Fibroblast of skin of back (primary cell): ENCODE measurements around the gene SERPINC1.
"Not testable (repeated sequence)": the region's sequence is repeated elsewhere in the genome, so short reads cannot be mapped to it uniquely, and the experiment has no call there.

ENCODE experiments used
- DNase-seq: peaks from one replicate; pipeline ENCODE4 v3.0.0-alpha.2; 2013

Gene SERPINC1

GRCh38 chr1:173862769-173863223 lies 54.3 kb downstream of the SERPINC1 start:
- DNase-seq = no peak

DNA sequence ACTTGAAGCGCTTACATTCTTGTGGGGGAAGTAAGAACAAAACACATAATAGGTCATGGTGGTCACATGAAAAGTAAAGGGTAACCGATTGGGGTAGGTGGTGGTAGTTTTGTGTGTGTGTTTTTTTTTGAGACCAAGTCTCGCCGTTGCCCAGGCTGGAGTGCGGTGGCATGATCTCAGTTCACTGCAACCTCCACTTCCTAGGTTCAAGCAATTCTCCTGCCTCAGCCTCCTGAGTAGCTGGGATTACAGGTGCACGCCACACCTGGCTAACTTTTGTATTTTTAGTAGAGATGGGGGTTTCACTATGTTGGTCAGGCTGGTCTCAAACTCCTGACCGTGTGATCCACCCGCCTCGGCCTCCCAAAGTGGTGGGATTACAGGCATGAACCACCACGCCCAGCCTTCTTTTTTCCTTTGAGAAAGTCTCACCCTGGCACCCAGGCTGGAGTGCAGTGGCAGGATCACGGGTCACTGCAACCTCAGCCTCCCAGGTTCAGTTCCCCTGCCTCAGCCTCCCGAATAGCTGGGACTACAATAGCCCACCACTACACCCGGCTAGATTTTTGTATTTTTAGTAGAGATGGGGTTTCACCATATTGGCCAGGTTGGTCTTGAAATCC lies 54.9 kb downstream of the SERPINC1 start:
- DNase-seq = not testable (repeated sequence)

GRCh38 chr1:173861731-173862145 lies 55.4 kb downstream of the SERPINC1 start:
- no peak for DNase-seq

DNA sequence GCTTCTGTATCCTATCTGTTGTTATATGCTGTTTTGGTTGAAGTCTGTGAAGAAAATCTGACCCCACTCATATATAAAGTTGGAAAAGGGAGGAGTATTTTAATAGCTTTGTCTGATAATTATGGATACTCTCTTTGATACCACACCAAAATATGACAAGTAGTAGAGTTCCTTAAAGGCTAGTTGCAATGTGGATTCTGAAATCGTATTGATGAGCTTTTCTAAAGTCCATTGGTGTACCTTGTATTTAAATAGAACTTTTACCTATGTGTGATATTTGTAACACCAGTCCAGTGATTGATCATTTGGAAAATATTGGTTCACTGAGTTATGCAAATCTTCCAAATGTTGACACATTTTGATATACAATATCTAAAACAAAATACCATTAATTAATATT lies 57.1 kb downstream of the SERPINC1 start:
- DNase-seq = no peak

GRCh38 chr1:173859547-173859946 lies 57.6 kb downstream of the SERPINC1 start:
- DNase-seq = not testable (repeated sequence)

- DNase-seq = no peak
Observed at GRCh38 chr1:173857363-173857917, 59.7 kb downstream of the SERPINC1 start.

DNA sequence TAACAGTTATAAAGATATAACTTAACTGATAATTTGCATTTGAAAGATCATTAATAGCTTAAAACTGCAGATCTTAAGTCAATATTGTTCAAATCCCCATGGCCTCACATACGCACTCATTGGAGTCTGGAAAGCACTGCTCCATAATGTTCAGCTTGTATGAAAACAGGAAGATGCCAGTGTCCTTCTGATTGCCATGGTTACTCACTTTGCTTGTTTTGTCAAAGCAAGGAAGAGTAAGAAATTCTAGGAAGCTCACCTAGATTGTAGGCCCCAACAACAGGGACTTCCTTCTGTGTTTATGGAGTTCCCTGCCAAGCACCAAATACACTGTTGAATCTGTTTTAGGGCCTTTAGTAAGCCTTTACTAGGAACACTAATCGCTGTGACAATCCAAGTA lies 60.2 kb downstream of the SERPINC1 start:
- no peak for DNase-seq

DNA sequence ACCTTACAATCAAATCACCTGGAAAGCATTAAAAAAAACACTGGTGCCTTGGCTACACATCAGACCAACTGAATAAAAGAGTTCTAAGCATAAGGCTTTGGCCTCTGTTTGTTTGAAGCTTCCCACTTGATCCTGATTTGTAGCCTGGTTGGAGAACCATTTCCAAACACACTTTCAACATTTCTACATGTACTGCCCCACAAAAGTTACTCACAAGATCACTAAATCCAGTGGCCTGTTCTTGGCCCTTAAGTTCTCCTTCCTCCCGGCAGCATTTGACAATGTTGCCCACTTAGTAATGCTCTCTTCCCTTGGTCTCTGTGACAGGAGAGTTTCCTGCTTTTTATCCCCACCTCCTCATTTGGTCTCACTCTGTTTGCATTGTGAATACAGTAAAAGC lies 61.1 kb downstream of the SERPINC1 start:
- DNase-seq = no peak
